Stromal cell of bone marrow (primary cell): Measurements from ENCODE around the gene UGGT1.

Experiments used
- DNase-seq: peaks from one replicate; pipeline ENCODE4 v3.0.0-alpha.2; 2012; ENCODE audit warnings: low read depth

The UGGT1 gene

GRCh38 chr2:128217671-128218070 is 126.7 kb downstream of the UGGT1 start:
- DNase-seq = no peak

DNA sequence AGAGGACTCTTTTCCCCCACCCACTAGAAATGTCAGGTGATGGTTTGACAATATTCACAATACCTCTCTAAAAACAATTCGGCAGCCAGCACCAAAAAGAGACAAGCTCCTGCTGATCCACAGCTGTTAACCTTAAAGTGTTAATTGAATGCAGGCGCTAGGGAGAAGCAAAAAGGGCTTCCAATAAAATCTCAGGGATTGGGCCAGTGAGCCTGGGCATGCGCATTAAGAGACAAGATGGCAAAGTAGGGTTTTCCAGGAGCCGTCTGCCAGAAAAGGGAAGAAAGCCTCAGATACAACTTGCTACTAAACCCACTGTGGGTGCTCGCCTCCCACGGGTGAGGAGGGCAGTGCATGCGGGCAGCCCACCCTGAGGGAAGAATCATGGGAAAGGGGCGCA is 128.9 kb downstream of the UGGT1 start:
- DNase-seq = no peak

- no peak for DNase-seq
Measured at GRCh38 chr2:128227862-128228261, 136.9 kb downstream of the UGGT1 start.

DNA sequence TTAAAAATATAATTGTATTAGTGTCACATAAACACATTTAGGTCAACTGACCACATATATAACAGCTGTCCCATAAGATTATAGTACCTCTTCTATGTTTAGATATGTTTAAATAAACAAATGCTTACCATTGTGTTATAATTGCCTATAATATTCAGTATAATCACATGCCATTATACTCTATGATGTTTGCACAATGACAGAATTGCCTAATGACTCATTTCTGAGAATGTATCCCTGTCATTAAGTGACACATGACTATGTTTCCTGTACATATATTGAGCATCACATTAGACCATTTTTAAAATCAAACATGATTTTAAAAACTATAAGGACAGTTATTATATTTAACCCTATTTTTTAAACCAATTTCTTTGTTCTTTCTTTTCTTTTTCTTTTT is 137.9 kb downstream of the UGGT1 start:
- DNase-seq = peak; percentile 9

DNA sequence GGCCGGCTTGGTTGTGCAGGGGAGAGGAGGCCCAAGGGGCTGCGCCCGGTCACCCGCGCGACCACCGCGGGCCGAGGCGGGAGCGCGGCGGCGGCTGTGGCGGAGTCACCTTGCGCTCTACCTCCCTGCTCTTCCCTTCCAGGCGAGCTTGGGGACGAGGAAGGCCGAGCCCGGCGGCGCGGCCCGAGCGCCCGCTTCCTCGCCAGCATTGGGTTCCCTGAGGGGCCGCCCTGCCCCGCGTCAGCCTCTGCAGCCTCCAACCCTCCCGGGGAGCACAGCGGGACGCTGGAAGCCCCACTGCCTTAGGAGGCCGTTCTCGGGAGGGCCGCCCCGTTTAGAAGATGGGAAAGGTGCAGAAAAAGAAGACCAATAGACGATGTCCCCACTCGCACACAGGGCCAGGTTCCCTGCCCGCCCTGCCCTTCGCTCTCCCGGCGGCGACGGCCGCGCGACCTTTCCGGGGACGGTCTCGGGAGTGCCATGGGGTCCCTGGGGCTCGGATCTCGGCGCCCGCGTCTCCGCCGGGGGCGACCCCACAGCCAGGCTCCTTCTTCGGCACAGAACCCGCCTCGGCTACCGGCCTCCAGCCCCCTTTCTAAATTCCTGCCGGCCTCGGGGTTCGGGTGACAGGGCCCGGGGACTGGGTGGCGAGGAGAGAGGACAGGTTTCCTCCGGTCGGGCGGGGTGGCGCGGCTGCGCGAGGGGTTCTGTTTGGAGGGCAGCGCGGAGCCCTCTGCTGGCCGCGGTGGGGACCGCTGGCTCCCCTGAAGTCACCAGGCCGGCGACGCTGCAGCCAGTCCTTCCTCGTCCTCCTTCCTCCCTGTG is 142.2 kb downstream of the UGGT1 start:
- peak; percentile 43 for DNase-seq

DNA sequence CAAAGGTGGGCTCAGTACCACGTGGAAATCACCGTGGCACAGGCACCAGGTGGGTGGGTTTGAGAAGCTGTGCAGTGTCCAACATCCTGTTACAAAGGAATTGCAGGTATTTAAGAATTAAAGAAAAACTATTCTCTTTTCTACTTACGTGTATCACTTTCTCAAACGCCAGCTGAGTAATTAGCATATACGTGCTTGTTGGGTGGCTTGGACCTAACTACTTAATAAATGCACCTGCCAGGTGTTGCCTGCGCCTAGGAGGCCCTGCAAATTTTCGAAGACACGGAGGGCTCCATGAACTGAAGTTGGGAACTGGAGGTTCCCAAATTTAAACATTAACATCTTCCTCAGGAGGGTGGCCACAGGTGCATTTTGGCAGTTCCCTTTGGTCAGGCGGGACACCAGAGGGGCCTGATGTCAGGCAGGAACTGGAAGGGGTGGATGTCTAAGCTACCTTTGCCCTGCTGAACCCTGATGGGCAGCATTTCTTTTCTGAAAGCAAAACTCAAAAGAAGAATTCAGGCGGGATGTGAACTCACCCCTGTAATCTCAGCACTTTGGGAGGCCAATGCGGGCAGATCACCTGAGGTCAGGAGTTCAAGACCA is 142.9 kb downstream of the UGGT1 start:
- no peak for DNase-seq

DNA sequence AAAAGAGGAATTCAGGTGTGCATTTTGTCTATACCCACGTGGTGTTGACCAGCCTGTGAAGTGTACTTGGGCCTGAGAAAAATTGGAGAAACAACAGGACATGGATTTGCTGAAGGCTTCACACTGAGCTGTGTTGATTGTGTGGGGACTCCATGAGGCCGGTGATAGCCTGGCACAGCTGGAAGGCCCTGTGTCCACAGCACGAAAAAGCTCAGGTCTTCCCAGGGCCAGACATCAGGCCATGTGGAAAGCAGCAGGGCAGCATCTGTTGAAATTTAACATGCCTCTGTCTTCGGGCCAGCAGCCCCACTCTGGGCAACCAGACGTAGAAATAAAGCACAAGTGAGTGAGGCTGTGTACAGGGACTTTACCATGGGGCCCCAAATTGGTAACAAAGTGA is 143.6 kb downstream of the UGGT1 start:
- no peak for DNase-seq

DNA sequence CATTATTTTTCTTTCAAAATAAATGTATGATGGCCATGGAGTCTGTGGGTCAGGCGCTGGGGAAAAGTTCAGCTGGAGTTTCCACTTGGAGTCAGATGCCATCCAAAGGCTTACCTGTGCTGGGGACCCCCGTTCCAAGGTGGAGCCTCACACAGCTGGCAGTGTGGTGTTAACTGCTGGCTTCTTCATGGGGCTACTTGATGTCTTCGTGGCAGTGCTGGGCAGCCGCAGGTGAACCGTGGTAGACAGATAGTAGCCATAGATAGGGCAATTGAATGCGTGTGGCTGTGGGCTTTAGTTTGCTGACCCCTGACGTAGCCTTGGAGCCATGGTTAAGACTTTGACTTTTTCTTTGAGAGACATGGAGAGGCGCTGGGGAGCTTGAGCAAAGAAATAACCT is 144.6 kb downstream of the UGGT1 start:
- DNase-seq = no peak

GRCh38 chr2:128236491-128237035 is 145.6 kb downstream of the UGGT1 start:
- DNase-seq = peak; percentile 81

DNA sequence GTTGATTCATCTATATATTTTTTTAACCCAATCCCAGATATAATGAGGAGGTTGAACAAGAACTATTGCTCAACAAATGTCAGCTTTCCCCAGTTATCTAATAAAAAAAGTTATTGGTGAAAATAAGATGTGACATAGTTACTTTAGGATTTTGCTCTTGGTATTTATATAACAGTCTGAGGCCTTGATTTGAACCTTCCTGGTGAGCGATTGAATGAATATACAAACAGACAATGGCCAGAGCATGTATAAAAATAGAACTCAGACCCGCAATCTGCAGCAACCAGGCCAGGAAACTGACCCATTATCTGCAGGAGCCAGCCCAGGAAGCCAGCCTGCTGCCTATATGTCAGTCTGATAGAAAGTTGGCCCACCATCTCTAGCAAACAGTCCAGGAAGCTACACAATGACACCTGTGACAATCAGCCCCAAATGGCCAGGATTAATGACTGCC is 146.1 kb downstream of the UGGT1 start:
- DNase-seq = peak; percentile 28

GRCh38 chr2:128237911-128238697 is 147.1 kb downstream of the UGGT1 start:
- no peak for DNase-seq

DNA sequence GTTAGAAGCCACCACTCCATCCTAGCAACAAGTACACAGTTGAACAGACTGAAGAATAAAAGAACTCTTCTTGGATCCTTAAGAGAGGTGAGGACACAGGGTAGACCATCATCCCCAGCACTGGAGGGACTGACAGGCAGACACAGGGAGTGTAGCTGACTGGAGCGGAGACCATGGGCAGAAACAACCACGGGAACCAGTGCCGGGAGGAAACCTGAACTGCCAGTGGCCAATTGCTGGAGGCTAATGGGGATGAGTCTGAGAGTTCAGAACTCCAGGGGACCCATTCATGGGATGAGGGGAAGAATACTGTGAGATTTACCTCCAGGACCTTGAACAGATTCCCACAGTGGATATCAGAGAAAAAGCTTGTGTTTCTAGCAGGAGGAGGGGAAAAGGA is 150.9 kb downstream of the UGGT1 start:
- DNase-seq = no peak
